PC-9 (cell line): ENCODE data around the gene TSEN15. TPM values are rescaled to one million over a fixed set of nuclear protein-coding genes. Genes with fewer than 3 reads are reported as not detected.

Experiments
- BruUV-seq: library from RNA; stranded (reverse); fragments of 400-500 nt; replicated peaks from 2 replicates; lab custom pipeline; 2021; lab: Mats Ljungman, UMichigan
- CTCF ChIA-PET: fragments of 300-600 bp; sonication (Branson Sonifier 250); formaldehyde crosslinking; loops from one replicate; lab custom pipeline; 2022; ENCODE audit warnings: antibody characterized with exemption; lab: Charles Lee
- POLR2A ChIA-PET: fragments of 300-600 bp; sonication (Branson Sonifier 250); formaldehyde crosslinking; loops from one replicate; lab custom pipeline; 2022; ENCODE audit warnings: antibody characterized with exemption; ENCODE audit not compliant: unreplicated experiment; lab: Charles Lee
- DNase-seq, 2 experiments: peaks; one replicate each; pipeline versions ENCODE4 v3.0.0 to v3.0.0-alpha.2; 2015 to 2022; ENCODE audit warnings: mixed read lengths in 1 of 2
- H2AFZ ChIP-seq: fragments of 200-600 bp; sonication (generic); 2 replicates; pipeline ENCODE4 v1.8.1; 2017; ENCODE audit warnings: antibody characterized with exemption
- H3F3A ChIP-seq: fragments of 200-600 bp; sonication (generic); 2 replicates; pipeline ENCODE4 v1.8.1; 2017; ENCODE audit warnings: antibody characterized with exemption, mild to moderate bottlenecking, low read depth; ENCODE audit not compliant: insufficient read depth
- H3K27ac ChIP-seq: fragments of 200-600 bp; sonication (generic); 2 replicates; pipeline ENCODE4 v1.6.1; 2016; ENCODE audit warnings: mixed run types
- H3K27me3 ChIP-seq: fragments of 200-600 bp; sonication (generic); 2 replicates; pipeline ENCODE4 v1.6.1; 2016; ENCODE audit warnings: low read depth, mixed run types; ENCODE audit not compliant: insufficient read depth
- H3K36me3 ChIP-seq: fragments of 200-600 bp; sonication (generic); 2 replicates; pipeline ENCODE4 v1.6.1; 2016; ENCODE audit warnings: low read depth, mixed run types
- H3K4me1 ChIP-seq: fragments of 200-600 bp; sonication (generic); replicated peaks from 2 replicates; pipeline ENCODE4 v1.6.1; 2016; ENCODE audit warnings: mixed run types; ENCODE audit not compliant: insufficient read depth
- H3K4me2 ChIP-seq: fragments of 200-600 bp; sonication (generic); 2 replicates; pipeline ENCODE4 v1.6.1; 2017; ENCODE audit warnings: mixed run types
- H3K4me3 ChIP-seq: fragments of 200-600 bp; sonication (generic); 2 replicates; pipeline ENCODE4 v1.6.1; 2016; ENCODE audit warnings: mixed run types
- H3K79me2 ChIP-seq: fragments of 200-600 bp; sonication (generic); 2 replicates; pipeline ENCODE4 v1.6.1; 2017; ENCODE audit warnings: low read depth, mixed run types
- H3K9me2 ChIP-seq: fragments of 200-600 bp; sonication (generic); 2 replicates; pipeline ENCODE4 v1.8.1; 2017; ENCODE audit warnings: mild to moderate bottlenecking; ENCODE audit not compliant: insufficient read depth
- H3K9me3 ChIP-seq: fragments of 200-600 bp; sonication (generic); 2 replicates; pipeline ENCODE4 v1.8.1; 2016; ENCODE audit warnings: low read depth; ENCODE audit not compliant: insufficient read depth
- H4K20me1 ChIP-seq: fragments of 200-600 bp; sonication (generic); 2 replicates; pipeline ENCODE4 v1.8.1; 2017; ENCODE audit not compliant: insufficient read depth
- EZH2 ChIP-seq: fragments of 200-600 bp; sonication (generic); IDR thresholded peaks from 2 replicates; pipeline ENCODE4 v1.8.0; 2017; ENCODE audit warnings: antibody characterized with exemption, low read depth
- intact Hi-C: fragments of 100-400 bp; cut with micrococcal nuclease; formaldehyde crosslinking; loops from one replicate; pipeline ENCODE4 v1.10.0; 2022; ENCODE audit not compliant: unreplicated experiment
- total RNA-seq: library from RNA; stranded (reverse); gene quantifications from 2 replicates; pipeline ENCODE4 v1.2.3, GENCODE V29; 2021
- TF ChIP-seq, protein P1 (sequence below): fragments of 200-600 bp; sonication (generic); conservative IDR thresholded peaks from 2 replicates; pipeline ENCODE4 v1.6.1; 2017; ENCODE audit warnings: mixed run types, antibody characterized with exemption, mild to moderate bottlenecking, moderate library complexity

TSEN15 gene
- total RNA-seq, 1 experiment from 2014 or later, result 46.0 TPM

DNA sequence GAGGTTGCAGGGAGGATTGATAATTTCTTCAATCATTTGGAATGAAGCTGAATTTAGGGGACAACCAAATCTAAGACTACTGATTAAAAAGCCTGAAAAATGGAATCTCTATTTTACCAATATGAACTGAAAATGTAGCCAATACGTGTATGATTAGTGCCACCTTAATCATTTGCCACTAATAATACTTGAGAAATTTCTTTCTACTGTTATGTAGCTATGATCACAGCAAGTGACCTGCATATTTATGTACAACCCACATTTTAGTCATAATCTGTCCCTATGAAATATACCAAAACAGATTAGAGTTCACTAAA is 20.5 kb upstream of the TSEN15 start:
- H3K27ac ChIP-seq, result no peak overlapping the region
- no peaks in the 10 kb centered on the region for H3F3A ChIP-seq
- POLR2A ChIA-PET, result interaction anchor here (0.7 kb wide), 1 partner anchor 115 kb away, joined by 4 read pairs; no protein-coding TSS in a partner anchor
- no peak overlapping the region for H2AFZ ChIP-seq
- no peaks in the 10 kb centered on the region for H3K9me2 ChIP-seq
- BruUV-seq, result no TSS peak
- TF ChIP-seq, protein P1, sequence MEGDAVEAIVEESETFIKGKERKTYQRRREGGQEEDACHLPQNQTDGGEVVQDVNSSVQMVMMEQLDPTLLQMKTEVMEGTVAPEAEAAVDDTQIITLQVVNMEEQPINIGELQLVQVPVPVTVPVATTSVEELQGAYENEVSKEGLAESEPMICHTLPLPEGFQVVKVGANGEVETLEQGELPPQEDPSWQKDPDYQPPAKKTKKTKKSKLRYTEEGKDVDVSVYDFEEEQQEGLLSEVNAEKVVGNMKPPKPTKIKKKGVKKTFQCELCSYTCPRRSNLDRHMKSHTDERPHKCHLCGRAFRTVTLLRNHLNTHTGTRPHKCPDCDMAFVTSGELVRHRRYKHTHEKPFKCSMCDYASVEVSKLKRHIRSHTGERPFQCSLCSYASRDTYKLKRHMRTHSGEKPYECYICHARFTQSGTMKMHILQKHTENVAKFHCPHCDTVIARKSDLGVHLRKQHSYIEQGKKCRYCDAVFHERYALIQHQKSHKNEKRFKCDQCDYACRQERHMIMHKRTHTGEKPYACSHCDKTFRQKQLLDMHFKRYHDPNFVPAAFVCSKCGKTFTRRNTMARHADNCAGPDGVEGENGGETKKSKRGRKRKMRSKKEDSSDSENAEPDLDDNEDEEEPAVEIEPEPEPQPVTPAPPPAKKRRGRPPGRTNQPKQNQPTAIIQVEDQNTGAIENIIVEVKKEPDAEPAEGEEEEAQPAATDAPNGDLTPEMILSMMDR, result no peak
- no peaks in the 10 kb centered on the region for H3K9me3 ChIP-seq
- peaks cover 3% of the 10 kb centered on the region; the same call in 1 of the 2 replicates for H3K27me3 ChIP-seq
- DNase-seq, result no peak
- no peak overlapping the region for H3K4me3 ChIP-seq
- no peak overlapping the region for H3K4me2 ChIP-seq
- H3K36me3 ChIP-seq, result no peaks in the 10 kb centered on the region
- no peaks in the 10 kb centered on the region for H3K79me2 ChIP-seq
- H4K20me1 ChIP-seq, result no peaks in the 10 kb centered on the region; the same call in 1 of the 2 replicates
- intact Hi-C loops, result no loop called here
- CTCF ChIA-PET, result no interaction called here
- H3K4me1 ChIP-seq, result peaks cover 10% of the 10 kb centered on the region; the same call in 1 of the 2 replicates

DNA sequence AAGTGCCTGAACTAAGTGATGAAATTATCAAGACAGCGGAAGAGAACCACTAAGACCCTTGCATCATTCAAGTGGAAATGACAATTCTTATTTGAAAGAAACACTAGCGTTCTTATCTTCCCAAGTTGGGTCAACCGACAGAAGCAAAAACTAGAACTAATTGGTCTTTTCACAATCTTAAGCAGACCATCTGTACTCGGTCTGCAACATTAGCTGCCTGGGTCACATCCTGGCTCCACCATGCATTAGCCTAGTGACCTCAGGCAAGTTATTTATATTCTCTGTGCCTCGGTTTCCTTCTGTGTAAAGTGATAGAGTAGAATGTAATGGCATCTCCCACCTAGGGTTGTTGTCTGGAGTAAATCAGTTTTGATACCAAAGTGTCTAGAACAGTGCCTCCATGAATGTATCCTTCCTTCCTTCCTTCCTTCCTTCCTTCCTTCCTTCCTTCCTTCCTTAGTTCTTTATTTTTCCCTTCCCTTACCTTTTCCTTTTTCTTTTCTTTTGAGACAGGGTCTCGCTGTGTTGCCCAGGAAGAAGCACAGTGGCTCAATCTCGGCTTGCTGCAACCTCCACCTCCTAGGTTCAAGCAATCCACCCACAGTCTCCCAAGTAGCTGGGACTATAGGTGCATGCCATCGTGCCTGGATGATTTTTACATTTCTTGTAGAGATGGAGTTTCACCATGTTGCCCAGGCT is 20.0 kb upstream of the TSEN15 start:
- CTCF ChIA-PET, result no interaction called here

DNA sequence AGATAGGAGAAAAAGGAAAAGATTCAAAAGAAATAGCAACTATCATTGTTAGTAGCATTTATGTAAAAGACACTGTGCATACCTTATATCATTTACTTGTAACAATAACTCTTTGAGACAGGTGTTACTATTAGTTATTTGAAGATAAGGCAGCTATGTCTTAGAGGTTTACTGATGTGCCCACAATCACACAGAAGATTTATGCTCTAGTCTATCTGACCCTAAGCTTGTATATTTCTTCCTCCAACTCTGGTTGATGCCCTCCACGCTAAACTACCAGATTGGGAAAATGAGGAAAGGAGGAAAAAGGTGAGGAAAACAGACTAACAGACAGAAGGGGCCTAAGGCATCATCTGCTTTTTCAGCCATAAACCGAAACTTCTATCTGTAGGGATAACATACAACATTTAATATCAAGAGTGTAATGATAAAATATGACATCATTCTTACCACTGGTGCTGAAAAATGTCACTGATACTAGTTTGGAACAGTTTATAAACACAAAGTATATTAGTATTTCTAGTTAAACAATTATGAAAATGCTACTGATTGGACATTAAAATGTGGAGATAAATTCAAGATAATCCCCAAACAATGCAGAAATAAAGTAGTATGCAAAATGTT is 19.1 kb upstream of the TSEN15 start:
- intact Hi-C loops, result no loop called here
- TF ChIP-seq, protein P1, result no peak
- no peak for TF ChIP-seq EZH2
- H3K9me2 ChIP-seq, result no peaks in the 10 kb centered on the region
- ChIA-PET POLR2A (no interaction called here), CTCF (no interaction called here)
- BruUV-seq, result no TSS peak
- H2AFZ ChIP-seq, result no peak overlapping the region
- H3K9me3 ChIP-seq, result no peaks in the 10 kb centered on the region
- peaks cover 13% of the 10 kb centered on the region; the same call in 1 of the 2 replicates for H3K27me3 ChIP-seq
- no peaks in the 10 kb centered on the region for H3F3A ChIP-seq
- H3K4me1 ChIP-seq, result peaks cover 10% of the 10 kb centered on the region; the same call in 1 of the 2 replicates
- H3K4me3 ChIP-seq, result no peak overlapping the region
- no peak for DNase-seq
- no peaks in the 10 kb centered on the region for H3K36me3 ChIP-seq
- H3K27ac ChIP-seq, result no peak overlapping the region
- no peak overlapping the region for H3K4me2 ChIP-seq
- no peaks in the 10 kb centered on the region for H3K79me2 ChIP-seq
- H4K20me1 ChIP-seq, result no peaks in the 10 kb centered on the region; the same call in 1 of the 2 replicates

More for the DNA sequence above, 20.0 kb upstream of the TSEN15 start:
- no peak for DNase-seq
- Histone ChIP-seq H3K27ac (no peak overlapping the region), H3K9me2 (no peaks in the 10 kb centered on the region), H2AFZ (no peak overlapping the region), H3K4me3 (no peak overlapping the region), H3K4me1 (peaks cover 10% of the 10 kb centered on the region; the same call in 1 of the 2 replicates), H3K36me3 (no peaks in the 10 kb centered on the region), H3K27me3 (peaks cover 5% of the 10 kb centered on the region; the same call in 1 of the 2 replicates), H3K9me3 (no peaks in the 10 kb centered on the region), H3K79me2 (no peaks in the 10 kb centered on the region), H4K20me1 (no peaks in the 10 kb centered on the region; the same call in 1 of the 2 replicates), H3K4me2 (no peak overlapping the region), H3F3A (no peaks in the 10 kb centered on the region)
- no peak for TF ChIP-seq EZH2
- TF ChIP-seq, protein P1, result no peak
- POLR2A ChIA-PET, result no interaction called here
- intact Hi-C loops, result no loop called here
- BruUV-seq, result no TSS peak
